Omental fat pad (tissue), 4 donors: ENCODE results near the gene CCDC15. TPM values are rescaled to one million over a fixed set of nuclear protein-coding genes. Genes with fewer than 3 reads are reported as not detected.

Experiments used
- ATAC-seq: fragments of 150-250 bp; one replicate; pipeline ENCODE4 v1.9.1; 2016; ENCODE audit warnings: mild to moderate bottlenecking, moderate library complexity; ENCODE audit not compliant: low FRiP score
- DNase-seq: peaks from one replicate; pipeline ENCODE4 v3.0.0-alpha.2; 2019; ENCODE audit warnings: low spot score
- CTCF ChIP-seq, 3 donors: fragments of 450-650 bp; IDR thresholded peaks; one replicate each; pipeline ENCODE4 v1.5.1; 2016 to 2017; ENCODE audit warnings: antibody characterized with exemption in 3 of 3, mild to moderate bottlenecking in 3 of 3, moderate library complexity in 2 of 3
- total RNA-seq, 4 donors: library from RNA; depleted of rRNA; stranded (reverse); fragments of >200 nt; gene quantifications; one replicate each; pipeline ENCODE4 v1.1.0, GENCODE V29; 2016

CCDC15 gene
- total RNA-seq, 4 donors from 2014 or later, result 0.88 to 2.4 (median 1.1) TPM

DNA sequence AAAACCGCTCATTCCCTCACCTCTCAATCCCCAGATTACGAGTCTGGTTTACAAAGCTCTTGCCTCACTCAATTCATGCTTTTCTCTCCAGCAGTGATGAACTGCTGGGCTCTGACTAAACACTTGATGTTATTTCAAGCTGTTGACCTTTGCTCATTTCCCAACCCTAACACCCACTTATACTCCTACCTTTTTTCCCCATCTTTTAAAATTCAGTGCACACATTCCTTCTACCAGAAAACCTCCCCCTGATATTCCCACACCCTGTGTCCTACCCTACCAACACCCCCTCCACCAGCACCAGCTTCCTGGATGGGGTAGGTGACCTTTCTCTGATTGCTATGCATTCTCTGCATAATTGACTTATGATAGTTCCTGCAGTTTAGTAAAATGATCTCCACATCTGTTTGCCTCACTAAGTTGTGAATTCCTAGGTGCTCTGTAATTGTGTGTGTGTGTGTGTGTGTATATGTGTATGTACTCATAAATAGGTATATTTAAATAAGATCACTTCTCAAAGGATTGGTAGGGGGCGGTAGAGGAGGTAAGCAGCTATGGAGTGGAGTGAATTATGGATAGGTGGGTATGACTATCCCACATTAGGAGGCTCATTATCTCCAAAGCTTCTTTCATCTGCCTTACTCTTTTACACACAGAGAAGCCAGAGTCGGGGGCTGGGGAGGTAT lies 19.0 kb upstream of the CCDC15 start:
- peak; percentile 95 for ATAC-seq
- TF ChIP-seq CTCF (IDR thresholded peaks at IDR 0.05), result no peak
- DNase-seq, result no peak

GRCh38 chr11:124935548-124936514 lies 18.2 kb upstream of the CCDC15 start, which contains the start of gene HEPACAM:
Gene HEPACAM, minus strand, starts transcription at chr11:124936047. Its CDS starts 41 bp downstream, at chr11:124936006.
- TF ChIP-seq CTCF (IDR thresholded peaks at IDR 0.05), result no peak
- ATAC-seq (no peak), DNase-seq (no peak)

DNA sequence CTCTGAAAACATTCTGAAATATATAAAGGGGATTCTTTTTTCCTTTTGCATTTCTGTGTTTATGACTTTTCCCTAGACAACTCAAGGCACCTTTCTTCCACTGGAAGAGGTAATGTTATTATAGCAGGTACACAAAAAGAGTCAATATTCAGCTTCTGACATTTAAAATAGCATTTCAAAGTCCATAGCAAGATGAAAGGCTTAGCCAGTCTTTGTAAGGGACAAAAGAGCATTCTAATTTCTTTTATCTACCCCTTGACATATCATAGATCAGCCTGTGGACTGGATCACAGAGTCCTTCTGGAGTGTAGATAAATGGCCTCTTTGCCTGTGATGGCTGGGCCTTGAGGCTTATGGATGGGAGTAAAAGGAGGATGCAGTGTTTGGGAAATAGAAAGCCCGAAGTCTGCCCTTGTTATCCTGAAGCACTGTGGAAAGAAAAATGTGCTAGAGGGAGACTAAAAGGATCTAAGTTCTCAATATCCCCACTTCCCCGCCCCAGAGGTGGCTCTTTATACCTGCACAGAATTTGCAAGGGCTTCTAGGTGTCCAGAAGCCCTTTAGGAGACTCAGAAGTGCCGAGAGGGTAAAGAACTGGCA lies 16.6 kb upstream of the CCDC15 start:
- DNase-seq, result no peak
- ATAC-seq, result no peak
- no peak for TF ChIP-seq CTCF (IDR thresholded peaks at IDR 0.05)

GRCh38 chr11:124938206-124938765 lies 15.7 kb upstream of the CCDC15 start:
- TF ChIP-seq CTCF (IDR thresholded peaks at IDR 0.05), result no peak
- no peak for DNase-seq
- ATAC-seq, result no peak

GRCh38 chr11:124938970-124939369 lies 15.0 kb upstream of the CCDC15 start:
- no peak for ATAC-seq

More at GRCh38 chr11:124938970-124939369, 15.0 kb upstream of the CCDC15 start:
- no peak for DNase-seq
- TF ChIP-seq CTCF (IDR thresholded peaks at IDR 0.05), result no peak
